H9 (cell line): ENCODE data around the gene GDPD2. TPM values are rescaled to one million over a fixed set of nuclear protein-coding genes. Genes with fewer than 3 reads are reported as not detected.

Experiments
- DNase-seq: peaks from one replicate; pipeline ENCODE4 v3.0.0-alpha.2; 2017
- H2AFZ ChIP-seq: one replicate; pipeline ENCODE4 v1.6.1; 2013; ENCODE audit warnings: mild to moderate bottlenecking, low read length, control low read depth, moderate library complexity
- H2AK5ac ChIP-seq: 2 replicates; pipeline ENCODE4 v1.6.1; 2013; ENCODE audit warnings: low read length, control low read depth, mixed read lengths; ENCODE audit not compliant: insufficient read length
- H2BK120ac ChIP-seq: one replicate; pipeline ENCODE4 v1.6.1; 2013; ENCODE audit warnings: low read depth, mild to moderate bottlenecking, low read length, control low read depth, inconsistent platforms; ENCODE audit not compliant: poor library complexity, severe bottlenecking
- H2BK12ac ChIP-seq: 2 replicates; pipeline ENCODE4 v1.6.1; 2013; ENCODE audit warnings: low read length, control low read depth, mixed read lengths, low read depth; ENCODE audit not compliant: insufficient read length
- H2BK15ac ChIP-seq: 2 replicates; pipeline ENCODE4 v1.6.1; 2013; ENCODE audit warnings: low read depth, low read length, control low read depth
- H2BK20ac ChIP-seq: one replicate; pipeline ENCODE4 v1.6.1; 2013; ENCODE audit warnings: low read depth, mild to moderate bottlenecking, low read length, control low read depth, inconsistent platforms; ENCODE audit not compliant: poor library complexity, severe bottlenecking
- H2BK5ac ChIP-seq: 2 replicates; pipeline ENCODE4 v1.6.1; 2013; ENCODE audit warnings: low read length, control low read depth, mixed read lengths; ENCODE audit not compliant: insufficient read length
- H3K14ac ChIP-seq: 2 replicates; pipeline ENCODE4 v1.6.1; 2013; ENCODE audit warnings: low read length, control low read depth; ENCODE audit not compliant: insufficient read depth
- H3K18ac ChIP-seq: 2 replicates; pipeline ENCODE4 v1.6.1; 2013; ENCODE audit warnings: low read depth, mild to moderate bottlenecking, mixed read lengths, low read length, control low read depth; ENCODE audit not compliant: insufficient read length
- H3K23ac ChIP-seq: 2 replicates; pipeline ENCODE4 v1.6.1; 2013; ENCODE audit warnings: low read length, control low read depth, mixed read lengths, low read depth; ENCODE audit not compliant: insufficient read length
- H3K23me2 ChIP-seq: 2 replicates; pipeline ENCODE4 v1.6.1; 2013; ENCODE audit warnings: low read depth, mild to moderate bottlenecking, mixed read lengths, low read length, control low read depth; ENCODE audit not compliant: insufficient read length, poor library complexity, severe bottlenecking
- H3K27ac ChIP-seq: 2 replicates; pipeline ENCODE4 v1.5.1; 2013; ENCODE audit warnings: low read length, control low read depth, mixed read lengths, low read depth; ENCODE audit not compliant: insufficient read length
- H3K27me3 ChIP-seq: 2 replicates; pipeline ENCODE4 v1.6.1; 2013; ENCODE audit warnings: low read length, control low read depth, inconsistent platforms; ENCODE audit not compliant: insufficient read depth
- H3K4ac ChIP-seq: 2 replicates; pipeline ENCODE4 v1.6.1; 2013; ENCODE audit warnings: low read depth, mild to moderate bottlenecking, control low read depth, inconsistent platforms, low read length, moderate library complexity
- H3K4me1 ChIP-seq: 2 replicates; pipeline ENCODE4 v1.6.1; 2013; ENCODE audit warnings: low read length, control low read depth, inconsistent platforms; ENCODE audit not compliant: insufficient read depth
- H3K4me2 ChIP-seq: 2 replicates; pipeline ENCODE4 v1.6.1; 2013; ENCODE audit warnings: low read length, control low read depth, mixed read lengths; ENCODE audit not compliant: insufficient read length, insufficient read depth
- H3K56ac ChIP-seq: 2 replicates; pipeline ENCODE4 v1.6.1; 2013; ENCODE audit warnings: low read depth, mild to moderate bottlenecking, mixed read lengths, low read length, control low read depth; ENCODE audit not compliant: insufficient read length
- H3K79me1 ChIP-seq: 2 replicates; pipeline ENCODE4 v1.6.1; 2013; ENCODE audit warnings: low read depth, mild to moderate bottlenecking, moderate library complexity, low read length, control low read depth, inconsistent platforms; ENCODE audit not compliant: insufficient read depth, poor library complexity, severe bottlenecking
- H3K79me2 ChIP-seq: 2 replicates; pipeline ENCODE4 v1.6.1; 2013; ENCODE audit warnings: low read length, control low read depth, inconsistent platforms; ENCODE audit not compliant: insufficient read depth
- H3K9ac ChIP-seq: 2 replicates; pipeline ENCODE4 v1.6.1; 2013; ENCODE audit warnings: low read length, control low read depth, mixed read lengths; ENCODE audit not compliant: insufficient read length; ENCODE audit errors: extremely low read depth
- H3K9me3 ChIP-seq: one replicate; pipeline ENCODE4 v1.6.1; 2013; ENCODE audit warnings: low read depth, low read length, inconsistent platforms; ENCODE audit not compliant: control insufficient read depth
- H3T11ph ChIP-seq: one replicate; pipeline ENCODE4 v1.6.1; 2013; ENCODE audit warnings: mild to moderate bottlenecking, low read length, control low read depth, inconsistent platforms
- H4K20me1 ChIP-seq: one replicate; pipeline ENCODE4 v1.6.1; 2013; ENCODE audit not compliant: control insufficient read depth, insufficient read length, insufficient read depth
- H4K5ac ChIP-seq: 2 replicates; pipeline ENCODE4 v1.6.1; 2013; ENCODE audit warnings: low read depth, mild to moderate bottlenecking, mixed read lengths, low read length, control low read depth; ENCODE audit not compliant: insufficient read length
- H4K8ac ChIP-seq: replicated peaks from 2 replicates; pipeline ENCODE4 v1.6.1; 2013; ENCODE audit warnings: low read length, control low read depth, mixed read lengths, low read depth; ENCODE audit not compliant: insufficient read length
- H4K91ac ChIP-seq: 2 replicates; pipeline ENCODE4 v1.6.1; 2013; ENCODE audit warnings: low read depth, mild to moderate bottlenecking, moderate library complexity, mixed read lengths, low read length, control low read depth; ENCODE audit not compliant: insufficient read length
- H3K27ac Mint-ChIP-seq, 3 experiments: 2 replicates in 2 of 3; 3 replicates in 1 of 3; pipeline ENCODE4 v1.8.0; 2020 to 2021; ENCODE audit warnings: mixed read lengths in 3 of 3, mild to moderate bottlenecking in 1 of 3, moderate library complexity in 1 of 3
- H3K27me3 Mint-ChIP-seq: 2 replicates; pipeline ENCODE4 v1.8.0; 2021; ENCODE audit warnings: low read depth, mild to moderate bottlenecking, moderate library complexity, mixed read lengths
- H3K36me3 Mint-ChIP-seq, 3 experiments: 2 replicates in 2 of 3; 3 replicates in 1 of 3; pipeline ENCODE4 v1.8.0; 2020 to 2021; ENCODE audit warnings: low read depth in 3 of 3, mixed read lengths in 3 of 3; ENCODE audit not compliant: insufficient read depth in 1 of 3
- H3K4me1 Mint-ChIP-seq, 2 experiments: 2 replicates each; pipeline ENCODE4 v1.8.0; 2020; ENCODE audit warnings: mixed read lengths in 2 of 2
- H3K4me3 Mint-ChIP-seq, 2 experiments: 2 replicates in 1 of 2; 3 replicates in 1 of 2; pipeline ENCODE4 v1.8.0; 2020 to 2021; ENCODE audit warnings: mild to moderate bottlenecking in 2 of 2, mixed read lengths in 2 of 2, moderate library complexity in 1 of 2
- H3K9me3 Mint-ChIP-seq, 2 experiments: 2 replicates in 1 of 2; 3 replicates in 1 of 2; pipeline ENCODE4 v1.8.0; 2020; ENCODE audit warnings: mild to moderate bottlenecking in 2 of 2, mixed read lengths in 2 of 2, moderate library complexity in 1 of 2
- CTCF ChIP-seq: fragments of 200-600 bp; sonication (generic); conservative IDR thresholded peaks from 3 replicates; pipeline ENCODE4 v1.8.0; 2021; ENCODE audit warnings: antibody characterized with exemption, mild to moderate bottlenecking
- WGBS: extraction: QIAGEN DNeasy Blood & Tissue Kit; methylation state at CpG from one replicate; pipeline ENCODE4 v1.1.7; 2013; ENCODE audit warnings: missing lambda C conversion rate, low lambda C conversion rate, mixed read lengths; ENCODE audit not compliant: insufficient read length; ENCODE audit errors: extremely low coverage; 5-methylcytosine and 5-hydroxymethylcytosine counted together
- total RNA-seq: library from RNA; stranded (reverse); gene quantifications from 2 replicates; pipeline ENCODE4 v1.2.1, GENCODE V29; 2021

Gene GDPD2
- total RNA-seq, 1 experiment from 2014 or later, result 13.9 TPM

GRCh38 chrX:70452143-70452733, 29.1 kb downstream of the GDPD2 start:
- H3K4me2 ChIP-seq, result peak overlapping the region; percentile 22
- H3K9me3 Mint-ChIP-seq, result peaks cover 76 to 79% of the 10 kb centered on the region in 2 experiments
- no peak overlapping the region for H3K27ac ChIP-seq
- H2BK120ac ChIP-seq, result no peak overlapping the region
- peak overlapping the region; percentile 75 to 86 for H3K4me3 Mint-ChIP-seq
- no peaks in the 10 kb centered on the region for H4K20me1 ChIP-seq
- H2BK12ac ChIP-seq, result no peak overlapping the region
- peak overlapping the region; percentile 81; the same call in 1 of the 2 replicates for H3K14ac ChIP-seq
- H3K4me1 ChIP-seq, result no peaks in the 10 kb centered on the region
- WGBS, result no CpG with 5 or more reads among the region's 39 CpGs
- H4K5ac ChIP-seq, result no peak overlapping the region
- peak overlapping the region in 1 of 3 experiments; percentile 90; a peak in 1 of 7 replicates for H3K27ac Mint-ChIP-seq
- peaks cover 4% of the 10 kb centered on the region for H3K23me2 ChIP-seq
- H3K18ac ChIP-seq, result no peak overlapping the region
- H3K27me3 Mint-ChIP-seq, result no peaks in the 10 kb centered on the region; the same call in none of the 2 replicates
- peak; percentile 60 for DNase-seq
- no peak overlapping the region for H4K8ac ChIP-seq
- H3K79me1 ChIP-seq, result no peaks in the 10 kb centered on the region
- no peaks in the 10 kb centered on the region for H3K27me3 ChIP-seq
- H3K4me1 Mint-ChIP-seq, result peaks cover 24 to 34% of the 10 kb centered on the region in 2 experiments
- H3K23ac ChIP-seq, result no peak overlapping the region
- H3K9me3 ChIP-seq, result peaks cover 37% of the 10 kb centered on the region
- H2AK5ac ChIP-seq, result no peak overlapping the region
- H3T11ph ChIP-seq, result no peak overlapping the region
- no peak overlapping the region for H3K9ac ChIP-seq
- H2BK20ac ChIP-seq, result no peak overlapping the region
- no peak overlapping the region for H2BK15ac ChIP-seq
- peak; percentile 61 for TF ChIP-seq CTCF
- H3K4ac ChIP-seq, result no peak overlapping the region
- peaks cover 10 to 23% (median 14%) of the 10 kb centered on the region in 3 experiments for H3K36me3 Mint-ChIP-seq
- no peak overlapping the region for H2AFZ ChIP-seq
- H3K56ac ChIP-seq, result no peak overlapping the region
- no peak overlapping the region for H2BK5ac ChIP-seq
- H4K91ac ChIP-seq, result no peak overlapping the region
- H3K79me2 ChIP-seq, result peaks cover 14% of the 10 kb centered on the region
